ENCODE data around the gene ACER3.

ACER3 gene

GRCh38 chr11:76835928-76836612 lies 24.6 kb upstream of the ACER3 start:
- no peaks in the 10 kb centered on the region for H3K9me3 Mint-ChIP-seq
- TF ChIP-seq CTCF (IDR thresholded peaks at IDR 0.05; ENCODE audit: unreplicated experiment in 3 of 3) = no peak
- H3K27me3 Mint-ChIP-seq (ENCODE audit: low read depth) = peaks cover 11% of the 10 kb centered on the region
- peaks cover 2% of the 10 kb centered on the region for H3K4me1 Mint-ChIP-seq
- H3K27ac Mint-ChIP-seq = no peak overlapping the region
- no peak overlapping the region for H3K4me3 Mint-ChIP-seq
- H3K36me3 Mint-ChIP-seq (ENCODE audit: low read depth) = no peaks in the 10 kb centered on the region

- Mint-ChIP-seq H3K36me3 (ENCODE audit: low read depth) (no peaks in the 10 kb centered on the region), H3K4me1 (no peaks in the 10 kb centered on the region), H3K9me3 (no peaks in the 10 kb centered on the region), H3K4me3 (no peak overlapping the region), H3K27ac (no peak overlapping the region), H3K27me3 (ENCODE audit: low read depth) (peaks cover 14% of the 10 kb centered on the region)
- TF ChIP-seq CTCF (IDR thresholded peaks at IDR 0.05; ENCODE audit: unreplicated experiment in 3 of 3) = no peak
Measured at GRCh38 chr11:76836613-76837291, 24.0 kb upstream of the ACER3 start.

- H3K4me3 Mint-ChIP-seq = no peak overlapping the region
- H3K9me3 Mint-ChIP-seq = no peaks in the 10 kb centered on the region
- no peak for TF ChIP-seq CTCF (IDR thresholded peaks at IDR 0.05; ENCODE audit: unreplicated experiment in 3 of 3)
- H3K27ac Mint-ChIP-seq = no peak overlapping the region
- no peaks in the 10 kb centered on the region for H3K36me3 Mint-ChIP-seq (ENCODE audit: low read depth)
- H3K4me1 Mint-ChIP-seq = no peaks in the 10 kb centered on the region
- H3K27me3 Mint-ChIP-seq (ENCODE audit: low read depth) = peaks cover 16% of the 10 kb centered on the region
Measured at GRCh38 chr11:76837696-76838677, 22.7 kb upstream of the ACER3 start.

DNA sequence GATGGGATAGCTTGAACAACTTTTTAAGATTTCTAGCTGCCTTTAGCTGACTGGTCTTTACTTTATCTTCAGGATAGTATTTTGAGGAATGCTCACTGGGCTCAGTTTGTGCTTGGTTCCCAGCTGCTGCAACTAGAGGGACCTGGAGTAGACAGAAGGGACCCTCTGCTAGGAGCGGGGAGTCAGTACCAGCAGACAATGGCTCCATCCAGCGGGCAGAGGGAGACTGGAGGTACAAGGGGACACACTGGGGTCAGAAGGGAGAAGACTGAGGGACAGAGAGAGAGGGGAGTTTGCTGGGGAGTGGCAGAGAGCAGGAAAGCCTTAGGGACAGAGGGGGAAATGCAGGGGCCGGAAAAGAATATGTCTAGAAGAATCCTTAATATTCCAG lies 22.0 kb upstream of the ACER3 start:
- no peaks in the 10 kb centered on the region for H3K4me1 Mint-ChIP-seq
- peak in 2 of 3 experiments; percentile 14 to 28 for TF ChIP-seq CTCF (IDR thresholded peaks at IDR 0.05; ENCODE audit: unreplicated experiment in 3 of 3)
- H3K27ac Mint-ChIP-seq = no peak overlapping the region
- H3K36me3 Mint-ChIP-seq (ENCODE audit: low read depth) = no peaks in the 10 kb centered on the region
- H3K9me3 Mint-ChIP-seq = no peaks in the 10 kb centered on the region
- H3K27me3 Mint-ChIP-seq (ENCODE audit: low read depth) = peaks cover 16% of the 10 kb centered on the region
- no peak overlapping the region for H3K4me3 Mint-ChIP-seq

DNA sequence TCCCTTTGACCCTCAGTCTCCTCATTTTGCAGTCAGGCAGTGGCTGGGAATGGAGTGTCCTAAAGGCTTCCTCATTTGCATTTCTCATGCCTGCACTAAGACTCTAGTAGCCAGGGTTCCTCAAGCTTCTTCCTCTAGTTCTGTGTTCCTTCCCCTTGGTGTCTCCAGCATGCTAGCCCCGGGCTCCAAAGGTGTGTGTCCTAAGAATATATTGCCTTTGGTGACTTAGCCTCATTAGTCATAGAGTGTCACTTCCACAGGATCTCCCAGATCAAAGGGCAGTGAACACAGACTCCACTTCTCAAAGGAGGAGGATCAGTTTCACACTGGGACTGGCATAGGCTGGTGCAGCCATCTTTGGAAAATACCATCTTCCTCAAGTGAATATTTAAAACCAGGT lies 21.4 kb upstream of the ACER3 start:
- TF ChIP-seq CTCF (IDR thresholded peaks at IDR 0.05; ENCODE audit: unreplicated experiment in 3 of 3) = no peak
- Mint-ChIP-seq H3K4me1 (no peaks in the 10 kb centered on the region), H3K27ac (no peak overlapping the region), H3K9me3 (no peaks in the 10 kb centered on the region), H3K4me3 (no peak overlapping the region), H3K27me3 (ENCODE audit: low read depth) (peaks cover 16% of the 10 kb centered on the region), H3K36me3 (ENCODE audit: low read depth) (no peaks in the 10 kb centered on the region)

Data from nephron (organoid).